Neuronal stem cell (in vitro differentiated cells): ENCODE measurements around the gene SHISA9.
A peak's percentile ranks its signal among the peaks of the same experiment; 100 is the strongest.

ENCODE experiments used
- DNase-seq: peaks from one replicate; pipeline ENCODE4 v3.0.0-alpha.2; 2013; ENCODE audit warnings: low spot score
- H2AFZ ChIP-seq: one replicate; pipeline ENCODE4 v1.6.1; 2013; ENCODE audit warnings: mild to moderate bottlenecking, low read length, inconsistent platforms
- H2AK5ac ChIP-seq: 2 replicates; pipeline ENCODE4 v1.6.1; 2013; ENCODE audit warnings: low read depth, mild to moderate bottlenecking, inconsistent platforms, low read length, moderate library complexity, mixed read lengths
- H2BK120ac ChIP-seq: 2 replicates; pipeline ENCODE4 v1.6.1; 2013; ENCODE audit warnings: low read depth, mild to moderate bottlenecking, inconsistent platforms, low read length, moderate library complexity, mixed read lengths
- H2BK12ac ChIP-seq: one replicate; pipeline ENCODE4 v1.6.1; 2013; ENCODE audit warnings: low read length, inconsistent platforms
- H2BK15ac ChIP-seq: 2 replicates; pipeline ENCODE4 v1.6.1; 2013; ENCODE audit warnings: mild to moderate bottlenecking, low read length, inconsistent platforms, mixed read lengths
- H2BK5ac ChIP-seq: one replicate; pipeline ENCODE4 v1.6.1; 2013; ENCODE audit warnings: inconsistent platforms, mild to moderate bottlenecking, low read length, moderate library complexity
- H3K14ac ChIP-seq: one replicate; pipeline ENCODE4 v1.6.1; 2013; ENCODE audit warnings: low read length, inconsistent platforms
- H3K18ac ChIP-seq: 2 replicates; pipeline ENCODE4 v1.6.1; 2013; ENCODE audit warnings: low read length, inconsistent platforms
- H3K23ac ChIP-seq: 2 replicates; pipeline ENCODE4 v1.6.1; 2013; ENCODE audit warnings: low read depth, mild to moderate bottlenecking, mixed read lengths, low read length, inconsistent platforms; ENCODE audit not compliant: poor library complexity
- H3K27ac ChIP-seq: replicated peaks from 3 replicates; pipeline ENCODE4 v1.5.1; 2013; ENCODE audit warnings: low read length, inconsistent platforms
- H3K27me3 ChIP-seq, 3 experiments: 2 replicates each; pipeline ENCODE4 v1.6.1; 2013; ENCODE audit warnings: low read length in 3 of 3, mild to moderate bottlenecking in 2 of 3, inconsistent platforms in 1 of 3, low read depth in 1 of 3, mixed read lengths in 1 of 3, moderate library complexity in 1 of 3; ENCODE audit not compliant: control insufficient read depth in 3 of 3, insufficient read depth in 3 of 3
- H3K36me3 ChIP-seq, 2 donors: replicated peaks in 1 of 2; 2 replicates each; pipeline ENCODE4 v1.6.1; 2013; ENCODE audit warnings: low read length in 2 of 2; ENCODE audit not compliant: control insufficient read depth in 2 of 2, insufficient read depth in 2 of 2
- H3K4ac ChIP-seq: 2 replicates; pipeline ENCODE4 v1.6.1; 2013; ENCODE audit warnings: inconsistent platforms, mild to moderate bottlenecking, low read length, moderate library complexity
- H3K4me1 ChIP-seq, 2 donors: 1 replicate in 1 of 2; 2 replicates in 1 of 2; pipeline ENCODE4 v1.6.1; 2013; ENCODE audit warnings: low read length in 2 of 2, low read depth in 1 of 2; ENCODE audit not compliant: control insufficient read depth in 2 of 2, insufficient read depth in 1 of 2
- H3K4me2 ChIP-seq: one replicate; pipeline ENCODE4 v1.6.1; 2013; ENCODE audit warnings: mild to moderate bottlenecking, low read length, inconsistent platforms; ENCODE audit not compliant: insufficient read depth, poor library complexity, severe bottlenecking
- H3K4me3 ChIP-seq, 2 donors: 2 replicates each; pipeline ENCODE4 v1.5.1; 2013; ENCODE audit warnings: low read length in 2 of 2, mild to moderate bottlenecking in 2 of 2, inconsistent platforms in 1 of 2, moderate library complexity in 1 of 2
- H3K79me1 ChIP-seq: one replicate; pipeline ENCODE4 v1.6.1; 2013; ENCODE audit warnings: low read depth, mild to moderate bottlenecking, inconsistent platforms, low read length, moderate library complexity
- H3K9ac ChIP-seq: one replicate; pipeline ENCODE4 v1.6.1; 2013; ENCODE audit warnings: mild to moderate bottlenecking, low read depth, low read length, inconsistent platforms; ENCODE audit not compliant: poor library complexity
- H3K9me3 ChIP-seq, 2 donors: replicated peaks in 1 of 2; 2 replicates each; pipeline versions ENCODE3 to v1.6.1; 2013; ENCODE audit warnings: low read length in 2 of 2, mild to moderate bottlenecking in 2 of 2, inconsistent platforms in 1 of 2, low read depth in 1 of 2, mixed read lengths in 1 of 2, moderate library complexity in 1 of 2; ENCODE audit not compliant: control insufficient read depth in 2 of 2, insufficient read depth in 1 of 2
- H4K8ac ChIP-seq: one replicate; pipeline ENCODE4 v1.6.1; 2013; ENCODE audit warnings: low read depth, mild to moderate bottlenecking, inconsistent platforms, low read length, moderate library complexity
- H4K91ac ChIP-seq: one replicate; pipeline ENCODE4 v1.6.1; 2013; ENCODE audit warnings: low read length, low read depth, mild to moderate bottlenecking, inconsistent platforms; ENCODE audit not compliant: poor library complexity
- WGBS, 2 donors: extraction: QIAGEN DNeasy Blood & Tissue Kit; methylation state at CpG; one replicate each; pipeline ENCODE4 v1.1.7; 2013; ENCODE audit warnings: missing lambda C conversion rate in 2 of 2, mixed read lengths in 1 of 2; ENCODE audit not compliant: insufficient read length in 2 of 2, insufficient replicate concordance in 1 of 2; ENCODE audit errors: extremely low coverage in 2 of 2; 5-methylcytosine and 5-hydroxymethylcytosine counted together

The SHISA9 gene

GRCh38 chr16:12964461-12964860 lies 63.1 kb downstream of the SHISA9 start:
- Histone ChIP-seq H2BK12ac (no peak overlapping the region), H3K27ac (no peak overlapping the region), H3K4me2 (no peak overlapping the region), H3K27me3 (no peaks in the 10 kb centered on the region), H3K79me1 (no peaks in the 10 kb centered on the region), H3K9ac (no peak overlapping the region), H3K36me3 (no peaks in the 10 kb centered on the region), H3K4ac (no peak overlapping the region), H2BK15ac (no peak overlapping the region), H2AFZ (no peak overlapping the region), H4K91ac (no peak overlapping the region), H2BK5ac (no peak overlapping the region), H3K9me3 (no peaks in the 10 kb centered on the region), H3K4me3 (no peak overlapping the region), H3K18ac (no peak overlapping the region), H3K14ac (no peak overlapping the region), H4K8ac (no peak overlapping the region), H3K4me1 (no peaks in the 10 kb centered on the region), H2AK5ac (no peak overlapping the region), H2BK120ac (no peak overlapping the region), H3K23ac (no peak overlapping the region)
- WGBS, 2 donors = no CpG with 5 or more reads among the region's 2 CpGs
- no peak for DNase-seq

GRCh38 chr16:12965274-12965804 lies 63.9 kb downstream of the SHISA9 start:
- Histone ChIP-seq H2AFZ (no peak overlapping the region), H3K23ac (no peak overlapping the region), H3K4ac (no peak overlapping the region), H3K14ac (no peak overlapping the region), H3K27me3 (no peaks in the 10 kb centered on the region), H3K9me3 (no peaks in the 10 kb centered on the region), H3K27ac (no peak overlapping the region), H2BK120ac (no peak overlapping the region), H4K8ac (no peak overlapping the region), H3K79me1 (no peaks in the 10 kb centered on the region), H2BK15ac (no peak overlapping the region), H3K4me3 (no peak overlapping the region), H3K18ac (no peak overlapping the region), H3K4me1 (no peaks in the 10 kb centered on the region), H2BK12ac (no peak overlapping the region), H3K4me2 (no peak overlapping the region), H2AK5ac (no peak overlapping the region), H4K91ac (no peak overlapping the region), H3K36me3 (no peaks in the 10 kb centered on the region), H3K9ac (no peak overlapping the region), H2BK5ac (no peak overlapping the region)
- no peak for DNase-seq
- no CpG with 5 or more reads among the region's 7 CpGs for WGBS, 2 donors

- Histone ChIP-seq H3K4me1 (peaks cover 0 to 7% of the 10 kb centered on the region in 2 donors), H2BK15ac (no peak overlapping the region), H3K4ac (no peak overlapping the region), H3K23ac (no peak overlapping the region), H3K36me3 (no peaks in the 10 kb centered on the region), H3K4me2 (no peak overlapping the region), H3K27ac (no peak overlapping the region), H3K9me3 (no peaks in the 10 kb centered on the region), H4K8ac (no peak overlapping the region), H2BK5ac (no peak overlapping the region), H3K9ac (no peak overlapping the region), H3K4me3 (no peak overlapping the region), H2BK120ac (no peak overlapping the region), H3K27me3 (no peaks in the 10 kb centered on the region), H2AK5ac (no peak overlapping the region), H2BK12ac (no peak overlapping the region), H2AFZ (no peak overlapping the region), H4K91ac (no peak overlapping the region), H3K18ac (peak overlapping the region; percentile 5), H3K14ac (no peak overlapping the region), H3K79me1 (no peaks in the 10 kb centered on the region)
- DNase-seq = no peak
- no CpG with 5 or more reads among the region's 2 CpGs for WGBS, 2 donors
Measured at GRCh38 chr16:12971241-12971640, 69.8 kb downstream of the SHISA9 start.

- Histone ChIP-seq H3K4me1 (peaks cover 0 to 13% of the 10 kb centered on the region in 2 donors), H2AFZ (no peak overlapping the region), H4K91ac (no peak overlapping the region), H3K18ac (no peak overlapping the region), H2AK5ac (no peak overlapping the region), H3K79me1 (no peaks in the 10 kb centered on the region), H3K14ac (no peak overlapping the region), H2BK120ac (no peak overlapping the region), H3K9ac (no peak overlapping the region), H3K27me3 (no peaks in the 10 kb centered on the region), H3K4ac (no peak overlapping the region), H2BK15ac (no peak overlapping the region), H3K9me3 (no peaks in the 10 kb centered on the region), H3K4me3 (no peak overlapping the region), H2BK5ac (no peak overlapping the region), H3K27ac (no peak overlapping the region), H3K36me3 (no peaks in the 10 kb centered on the region), H4K8ac (no peak overlapping the region), H3K23ac (no peak overlapping the region), H3K4me2 (no peak overlapping the region), H2BK12ac (no peak overlapping the region)
- WGBS, 2 donors = no CpG with 5 or more reads among the region's 3 CpGs
- DNase-seq = no peak
Measured at GRCh38 chr16:12972246-12972645, 70.8 kb downstream of the SHISA9 start.
